Measurements from ENCODE around the gene WAC.
"Not testable (repeated sequence)": the region's sequence is repeated elsewhere in the genome, so short reads cannot be mapped to it uniquely, and the experiment has no call there.

The WAC gene, protein sequence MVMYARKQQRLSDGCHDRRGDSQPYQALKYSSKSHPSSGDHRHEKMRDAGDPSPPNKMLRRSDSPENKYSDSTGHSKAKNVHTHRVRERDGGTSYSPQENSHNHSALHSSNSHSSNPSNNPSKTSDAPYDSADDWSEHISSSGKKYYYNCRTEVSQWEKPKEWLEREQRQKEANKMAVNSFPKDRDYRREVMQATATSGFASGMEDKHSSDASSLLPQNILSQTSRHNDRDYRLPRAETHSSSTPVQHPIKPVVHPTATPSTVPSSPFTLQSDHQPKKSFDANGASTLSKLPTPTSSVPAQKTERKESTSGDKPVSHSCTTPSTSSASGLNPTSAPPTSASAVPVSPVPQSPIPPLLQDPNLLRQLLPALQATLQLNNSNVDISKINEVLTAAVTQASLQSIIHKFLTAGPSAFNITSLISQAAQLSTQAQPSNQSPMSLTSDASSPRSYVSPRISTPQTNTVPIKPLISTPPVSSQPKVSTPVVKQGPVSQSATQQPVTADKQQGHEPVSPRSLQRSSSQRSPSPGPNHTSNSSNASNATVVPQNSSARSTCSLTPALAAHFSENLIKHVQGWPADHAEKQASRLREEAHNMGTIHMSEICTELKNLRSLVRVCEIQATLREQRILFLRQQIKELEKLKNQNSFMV

GRCh38 chr10:28532337-28533185, at the start of gene WAC:
Gene WAC, plus strand, starts transcription at chr10:28533118. Its CDS starts 462 bp downstream, at chr10:28533580.
- DNase-seq (ENCODE audit: low read depth): peak; percentile 96

GRCh38 chr10:28489206-28489605, 43.7 kb upstream of the WAC start:
- no peak for DNase-seq (ENCODE audit: low read depth)

DNA sequence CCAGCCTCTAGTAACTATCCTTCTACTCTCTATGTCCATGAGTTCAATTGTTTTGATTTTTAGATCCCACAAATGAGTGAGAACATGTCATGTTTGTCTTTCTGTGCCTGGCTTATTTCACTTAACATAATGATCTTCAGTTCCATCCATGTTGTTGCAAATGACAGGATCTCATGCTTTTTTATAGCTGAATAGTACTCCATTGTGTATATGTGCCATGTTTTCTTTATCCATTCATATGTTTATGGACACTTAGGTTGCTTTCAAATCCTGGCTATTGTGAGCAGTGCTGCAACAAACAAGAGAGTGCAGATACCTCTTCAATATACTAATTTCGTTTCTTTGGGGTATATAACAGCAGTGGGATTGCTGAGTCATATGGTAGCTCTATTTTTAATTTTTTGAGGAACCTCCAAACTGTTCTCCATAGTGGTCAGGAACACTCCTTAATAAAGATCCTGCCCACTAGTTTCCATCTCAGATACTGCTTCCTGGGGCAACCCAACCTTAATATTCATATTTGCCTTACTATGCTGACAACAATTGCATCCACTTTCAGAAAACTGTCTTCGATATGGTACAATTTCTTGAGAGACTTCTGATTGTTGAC, 42.6 kb upstream of the WAC start:
- DNase-seq (ENCODE audit: low read depth): not testable (repeated sequence)

GRCh38 chr10:28492116-28492920, 40.6 kb upstream of the WAC start:
- no peak for DNase-seq (ENCODE audit: low read depth)

- no peak for DNase-seq (ENCODE audit: low read depth)
Measured at GRCh38 chr10:28494420-28494819, 38.5 kb upstream of the WAC start.

GRCh38 chr10:28495084-28495483, 37.8 kb upstream of the WAC start:
- no peak for DNase-seq (ENCODE audit: low read depth)

- no peak for DNase-seq (ENCODE audit: low read depth)
Measured at GRCh38 chr10:28496017-28496416, 36.9 kb upstream of the WAC start.

- DNase-seq (ENCODE audit: low read depth): no peak
Measured at GRCh38 chr10:28496481-28496961, 36.4 kb upstream of the WAC start.

- DNase-seq (ENCODE audit: low read depth): no peak
Measured at GRCh38 chr10:28497313-28498126, 35.4 kb upstream of the WAC start.

- not testable (repeated sequence) for DNase-seq (ENCODE audit: low read depth)
Measured at GRCh38 chr10:28500203-28500602, 32.7 kb upstream of the WAC start.

- DNase-seq (ENCODE audit: low read depth): no peak
Measured at GRCh38 chr10:28503114-28503513, 29.8 kb upstream of the WAC start.

DNA sequence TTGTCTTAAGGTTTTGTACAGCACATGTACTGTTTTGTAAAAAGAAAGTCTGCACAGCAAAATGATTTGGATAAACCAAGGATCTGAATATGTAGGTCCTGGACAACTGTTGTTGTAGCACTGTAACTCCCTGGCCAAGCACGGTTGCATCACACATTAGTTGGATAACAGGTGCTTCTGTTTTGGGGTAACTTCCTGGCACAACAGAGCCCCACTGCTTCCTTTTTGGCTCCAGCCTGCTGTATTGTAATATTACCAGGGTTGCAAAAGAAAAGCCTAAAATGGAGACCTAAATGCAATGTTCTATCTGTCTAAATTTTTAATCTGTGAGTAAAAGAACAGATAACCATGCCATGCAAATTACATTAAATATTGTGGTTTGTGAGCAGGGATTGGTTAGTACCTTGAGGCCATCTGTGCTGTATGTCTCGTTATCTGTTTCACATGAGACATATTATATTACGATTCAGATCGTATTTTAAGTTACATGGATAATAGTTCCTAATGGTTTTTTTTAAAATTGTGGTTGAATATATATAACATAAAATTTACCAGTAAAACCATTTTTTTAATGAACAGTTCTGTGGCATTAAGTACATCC, 27.5 kb upstream of the WAC start:
- no peak for DNase-seq (ENCODE audit: low read depth)

- no peak for DNase-seq (ENCODE audit: low read depth)
Measured at GRCh38 chr10:28508304-28508925, 24.5 kb upstream of the WAC start.

- no peak for DNase-seq (ENCODE audit: low read depth)
Measured at GRCh38 chr10:28509286-28509685, 23.6 kb upstream of the WAC start.

DNA sequence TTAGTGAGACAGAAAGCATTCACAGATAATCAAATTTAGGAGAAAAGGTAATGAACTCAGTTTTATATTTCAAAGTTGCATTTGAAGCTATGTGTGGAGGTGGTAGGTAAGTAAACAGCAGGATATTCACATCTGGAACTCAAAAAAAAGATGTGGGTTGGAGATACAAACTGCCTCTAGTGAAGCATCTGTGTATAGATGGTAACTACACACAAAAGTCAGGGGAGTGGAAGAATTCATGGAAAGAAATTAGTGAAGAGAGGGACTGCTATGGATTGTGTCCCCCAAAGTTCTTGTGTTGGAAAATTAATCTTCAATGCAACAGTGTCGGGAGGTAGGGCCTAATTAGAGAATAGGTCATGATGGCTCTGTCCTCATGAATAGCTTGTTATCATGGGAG, 18.3 kb upstream of the WAC start:
- DNase-seq (ENCODE audit: low read depth): no peak

GRCh38 chr10:28520346-28520745, 12.6 kb upstream of the WAC start:
- DNase-seq (ENCODE audit: low read depth): no peak

- not testable (repeated sequence) for DNase-seq (ENCODE audit: low read depth)
Measured at GRCh38 chr10:28520828-28521227, 12.1 kb upstream of the WAC start.

DNA sequence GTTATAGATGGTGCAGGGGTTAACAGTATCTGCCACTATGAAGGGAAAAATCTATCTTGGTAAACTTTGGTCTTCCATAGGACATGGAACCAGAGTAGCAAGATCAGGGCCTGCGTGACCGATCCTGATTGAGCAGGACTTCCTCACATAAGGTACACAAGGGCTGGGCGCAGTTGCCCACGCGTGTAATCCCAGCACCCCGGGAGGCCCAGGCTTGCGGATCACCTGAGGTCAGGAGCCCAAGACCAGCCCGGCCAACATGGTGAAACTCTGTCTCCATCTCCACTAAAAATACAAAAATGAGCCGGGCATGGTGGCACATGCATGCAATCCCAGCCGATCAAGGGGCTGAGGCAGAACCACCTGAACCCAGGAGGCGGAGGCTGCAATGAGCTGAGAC, 11.0 kb upstream of the WAC start:
- DNase-seq (ENCODE audit: low read depth): not testable (repeated sequence)

GRCh38 chr10:28523725-28524252, 9.1 kb upstream of the WAC start:
- no peak for DNase-seq (ENCODE audit: low read depth)
